GM21576 (cell line): ENCODE measurements around the gene CACNA1C.

Experiments
- ATAC-seq: cut with Tn5 transposase; IDR thresholded peaks from one replicate; pipeline ENCODE4 v1.9.1; 2021; ENCODE audit warnings: mild to moderate bottlenecking, moderate library complexity; ENCODE audit not compliant: unreplicated experiment

Gene CACNA1C

GRCh38 chr12:2351161-2351560 lies 298.4 kb downstream of the CACNA1C start:
- ATAC-seq: no peak

- ATAC-seq: no peak
These were observed 299.4 kb downstream of the CACNA1C start for GRCh38 chr12:2352203-2352602.

- no peak for ATAC-seq
These were observed 300.5 kb downstream of the CACNA1C start for GRCh38 chr12:2353281-2353680.

GRCh38 chr12:2353691-2354090 lies 300.9 kb downstream of the CACNA1C start:
- no peak for ATAC-seq

- no peak for ATAC-seq
These were observed 301.6 kb downstream of the CACNA1C start for GRCh38 chr12:2354151-2354991.

- ATAC-seq: no peak
These were observed 302.4 kb downstream of the CACNA1C start for GRCh38 chr12:2355198-2355597.

GRCh38 chr12:2355604-2356003 lies 302.8 kb downstream of the CACNA1C start:
- no peak for ATAC-seq

GRCh38 chr12:2356601-2357125 lies 303.9 kb downstream of the CACNA1C start:
- no peak for ATAC-seq

- ATAC-seq: no peak
These were observed 306.3 kb downstream of the CACNA1C start for GRCh38 chr12:2358986-2359658.

GRCh38 chr12:2359725-2360629 lies 307.2 kb downstream of the CACNA1C start:
- no peak for ATAC-seq

- ATAC-seq: no peak
These were observed 307.9 kb downstream of the CACNA1C start for GRCh38 chr12:2360630-2361170.

- no peak for ATAC-seq
These were observed 311.2 kb downstream of the CACNA1C start for GRCh38 chr12:2363836-2364609.

GRCh38 chr12:2364631-2365051 lies 311.9 kb downstream of the CACNA1C start:
- ATAC-seq: no peak

GRCh38 chr12:2366711-2367110 lies 313.9 kb downstream of the CACNA1C start:
- ATAC-seq: no peak

- ATAC-seq: no peak
These were observed 319.4 kb downstream of the CACNA1C start for GRCh38 chr12:2372178-2372577.

- no peak for ATAC-seq
These were observed 319.9 kb downstream of the CACNA1C start for GRCh38 chr12:2372735-2373134.

GRCh38 chr12:2373307-2373706 lies 320.5 kb downstream of the CACNA1C start:
- ATAC-seq: no peak

- ATAC-seq: no peak
These were observed 321.5 kb downstream of the CACNA1C start for GRCh38 chr12:2374092-2374906.

- no peak for ATAC-seq
These were observed 323.1 kb downstream of the CACNA1C start for GRCh38 chr12:2375871-2376270.
